A549 (cell line): ENCODE measurements around the gene PGAP3. TPM values are rescaled to one million over a fixed set of nuclear protein-coding genes. Genes with fewer than 3 reads are reported as not detected.
"Not testable (repeated sequence)": the region's sequence is repeated elsewhere in the genome, so short reads cannot be mapped to it uniquely, and the experiment has no call there.

Experiments used
- ATAC-seq, 2 experiments: fragments of 200-7000 bp in 1 of 2; fragments of >200 bp in 1 of 2; cut with Nextera tagmentation in 1 of 2; cut with Tn5 transposase in 1 of 2; 3 replicates each; pipeline versions ENCODE4 v1.8.0 to v1.9.1; 2018 to 2020; ENCODE audit warnings: mild to moderate bottlenecking in 1 of 2, moderate library complexity in 1 of 2
- CTCF ChIA-PET: fragments of 300-600 bp; sonication (Branson Sonifier 250); formaldehyde crosslinking; extraction: SDS; loops from one replicate; lab custom pipeline; 2021; ENCODE audit warnings: antibody characterized with exemption, inconsistent platforms; lab: Yijun Ruan, JAX
- POLR2A ChIA-PET: fragments of 350-600 bp; formaldehyde crosslinking; extraction: SDS; loops from one replicate; lab custom pipeline; 2021; ENCODE audit warnings: antibody characterized with exemption, inconsistent platforms; lab: Yijun Ruan, JAX
- DNase-seq, 2 experiments: peaks; one replicate each; pipeline versions ENCODE4 v3.0.0 to v3.0.0-alpha.2; 2011 to 2016; ENCODE audit warnings: low read depth in 1 of 2, low spot score in 1 of 2
- FAIRE-seq: peaks from 2 replicates; lab custom pipeline; 2011; peaks lifted over from hg19 to GRCh38; lab: Jason Lieb, UNC
- H3K27ac ChIP-seq, 2 experiments: fragments of >200 bp; sonication (Bioruptor Twin); formaldehyde crosslinking; 3 replicates each; pipeline ENCODE4 v1.5.1; 2016 to 2017
- H3K4me1 ChIP-seq: fragments of >200 bp; sonication (Bioruptor Twin); formaldehyde crosslinking; 3 replicates; pipeline ENCODE4 v1.6.1; 2016
- H3K4me2 ChIP-seq: fragments of >200 bp; sonication (Bioruptor Twin); formaldehyde crosslinking; 3 replicates; pipeline ENCODE4 v1.6.1; 2016
- H3K4me3 ChIP-seq: fragments of >200 bp; sonication (Bioruptor Twin); formaldehyde crosslinking; 3 replicates; pipeline ENCODE4 v1.5.1; 2016
- H3K9me3 ChIP-seq: fragments of >200 bp; sonication (Bioruptor Twin); formaldehyde crosslinking; 3 replicates; pipeline ENCODE4 v1.6.1; 2016
- CBX2 ChIP-seq: fragments of 200-600 bp; sonication (generic); IDR thresholded peaks from 2 replicates; pipeline ENCODE4 v1.6.1; 2016; ENCODE audit warnings: low read depth, mild to moderate bottlenecking, borderline replicate concordance
- CBX8 ChIP-seq: fragments of 200-600 bp; sonication (generic); IDR thresholded peaks from 2 replicates; pipeline ENCODE4 v1.6.1; 2016
- CHD4 ChIP-seq: fragments of 200-600 bp; sonication (generic); IDR thresholded peaks from 2 replicates; pipeline ENCODE4 v1.6.1; 2016; ENCODE audit warnings: antibody characterized with exemption, mild to moderate bottlenecking, borderline replicate concordance
- EHF ChIP-seq: fragments of 250-450 bp; sonication (Bioruptor Pico); IDR thresholded peaks from 2 replicates; pipeline ENCODE4 v1.5.0; 2020; ENCODE audit warnings: mild to moderate bottlenecking
- EHMT2 ChIP-seq: fragments of 200-600 bp; sonication (generic); IDR thresholded peaks from 2 replicates; pipeline ENCODE4 v1.6.1; 2016; ENCODE audit warnings: antibody characterized with exemption, low read depth, mild to moderate bottlenecking, moderate library complexity
- EP300 ChIP-seq, 2 experiments: fragments of >200 bp; sonication (Bioruptor Twin); formaldehyde crosslinking; IDR thresholded peaks; 2 replicates in 1 of 2; 3 replicates in 1 of 2; pipeline ENCODE4 v1.6.1; 2016 to 2017
- FOSB ChIP-seq: fragments of 250-450 bp; sonication (Bioruptor Pico); IDR thresholded peaks from 2 replicates; pipeline ENCODE4 v1.5.0; 2020; ENCODE audit warnings: mild to moderate bottlenecking, moderate library complexity
- GATA3 ChIP-seq: IDR thresholded peaks from 2 replicates; pipeline ENCODE4 v1.6.1; 2012; ENCODE audit warnings: borderline replicate concordance
- HDAC2 ChIP-seq: fragments of 200-600 bp; sonication (generic); IDR thresholded peaks from 2 replicates; pipeline ENCODE4 v1.6.1; 2016
- HEYL ChIP-seq: fragments of 250-450 bp; sonication (Bioruptor Pico); IDR thresholded peaks from 2 replicates; pipeline ENCODE4 v1.8.0; 2021; ENCODE audit warnings: mild to moderate bottlenecking, moderate library complexity
- JUN ChIP-seq, 2 experiments: fragments of >200 bp; sonication (Bioruptor Twin); formaldehyde crosslinking; IDR thresholded peaks; 2 replicates in 1 of 2; 3 replicates in 1 of 2; pipeline ENCODE4 v1.6.1; 2016 to 2017
- KDM1A ChIP-seq: fragments of 200-600 bp; sonication (generic); IDR thresholded peaks from 2 replicates; pipeline ENCODE4 v1.6.1; 2016; ENCODE audit warnings: low read depth, mild to moderate bottlenecking
- KDM5A ChIP-seq: fragments of 200-600 bp; sonication (generic); IDR thresholded peaks from 2 replicates; pipeline ENCODE4 v1.6.1; 2016; ENCODE audit warnings: antibody characterized with exemption, mild to moderate bottlenecking
- MYC ChIP-seq: IDR thresholded peaks from 2 replicates; pipeline ENCODE4 v1.6.1; 2012; ENCODE audit warnings: mild to moderate bottlenecking, inconsistent platforms, low read length, improper control_type of control experiment, borderline replicate concordance
- NPAS2 ChIP-seq: fragments of 250-450 bp; sonication (Bioruptor Pico); IDR thresholded peaks from 2 replicates; pipeline ENCODE4 v1.8.0; 2022; ENCODE audit warnings: mild to moderate bottlenecking, moderate library complexity, borderline replicate concordance
- POLR2AphosphoS2 ChIP-seq: conservative IDR thresholded peaks from 2 replicates; pipeline ENCODE4 v1.6.1; 2012; ENCODE audit warnings: low read length, improper control_type of control experiment, inconsistent platforms
- RCOR1 ChIP-seq: fragments of 150-350 bp; IDR thresholded peaks from 2 replicates; pipeline ENCODE4 v1.6.1; 2014; ENCODE audit warnings: antibody characterized with exemption, low read length, low read depth
- RFX5 ChIP-seq: fragments of 450-650 bp; IDR thresholded peaks from 2 replicates; pipeline ENCODE4 v1.7.1; 2014; ENCODE audit warnings: antibody characterized with exemption, mild to moderate bottlenecking, moderate library complexity
- SREBF2 ChIP-seq: fragments of 450-650 bp; IDR thresholded peaks from 2 replicates; pipeline ENCODE4 v1.6.1; 2014; ENCODE audit warnings: mild to moderate bottlenecking, moderate library complexity
- TFCP2L1 ChIP-seq: fragments of 250-450 bp; sonication (Bioruptor Pico); IDR thresholded peaks from 2 replicates; pipeline ENCODE4 v1.5.0; 2021; ENCODE audit warnings: mild to moderate bottlenecking
- TP53 ChIP-seq: fragments of 250-450 bp; sonication (Bioruptor Pico); IDR thresholded peaks from 2 replicates; pipeline ENCODE4 v1.5.0; 2021; ENCODE audit warnings: mild to moderate bottlenecking, moderate library complexity
- ZC3H11A ChIP-seq: fragments of 450-650 bp; IDR thresholded peaks from 2 replicates; pipeline ENCODE4 v1.6.1; 2014; ENCODE audit warnings: antibody characterized with exemption, mild to moderate bottlenecking
- ZFP36 ChIP-seq: fragments of 450-650 bp; IDR thresholded peaks from 2 replicates; pipeline ENCODE4 v1.6.1; 2014; ENCODE audit warnings: borderline replicate concordance; ENCODE audit not compliant: partially characterized antibody
- ZNF302 ChIP-seq: fragments of 250-450 bp; sonication (Bioruptor Pico); IDR thresholded peaks from 2 replicates; pipeline ENCODE4 v1.9.0; 2021; ENCODE audit warnings: inconsistent platforms, mild to moderate bottlenecking, moderate library complexity
- ZSCAN20 ChIP-seq: fragments of 250-450 bp; sonication (Bioruptor Pico); IDR thresholded peaks from 2 replicates; pipeline ENCODE4 v1.8.0; 2022; ENCODE audit warnings: mild to moderate bottlenecking, moderate library complexity
- WGBS: methylation state at CpG from one replicate; pipeline ENCODE4 v1.1.6; 2017; ENCODE audit errors: missing lambda C conversion rate; 5-methylcytosine and 5-hydroxymethylcytosine counted together
- polyA plus RNA-seq, 4 experiments: library from polyadenylated mRNA; depleted of rRNA in 3 of 4; stranded (reverse); fragments of >200 nt; fragmentation: RNase III in 1 of 4; extraction: RNeasy Plus Mini Kit Qiagen cat#74134 plus additional on column Dnase treatment in 1 of 4; gene quantifications; 2 replicates in 3 of 4; 3 replicates in 1 of 4; pipeline ENCODE4 v1.2.3, GENCODE V29; 2011 to 2017
- TF ChIP-seq, protein P1 (sequence below): fragments of >200 bp; sonication (Bioruptor Twin); formaldehyde crosslinking; IDR thresholded peaks from 3 replicates; pipeline ENCODE4 v1.6.1; 2016
- TF ChIP-seq, protein P2 (sequence below): IDR thresholded peaks from 2 replicates; pipeline ENCODE4 v1.6.1; 2012
- TF ChIP-seq, protein P3 (sequence below): fragments of 450-650 bp; IDR thresholded peaks from 2 replicates; pipeline ENCODE4 v1.6.1; 2014; ENCODE audit warnings: antibody characterized with exemption
- TF ChIP-seq, protein P4 (sequence below): fragments of 250-450 bp; sonication (Bioruptor Pico); IDR thresholded peaks from 2 replicates; pipeline ENCODE4 v1.5.0; 2021; ENCODE audit warnings: mild to moderate bottlenecking, moderate library complexity, borderline replicate concordance

PGAP3 gene
- polyA plus RNA-seq, 2 of the 4 experiments (the other 2 are of a cell fraction), result 7.3 to 8.5 TPM

DNA sequence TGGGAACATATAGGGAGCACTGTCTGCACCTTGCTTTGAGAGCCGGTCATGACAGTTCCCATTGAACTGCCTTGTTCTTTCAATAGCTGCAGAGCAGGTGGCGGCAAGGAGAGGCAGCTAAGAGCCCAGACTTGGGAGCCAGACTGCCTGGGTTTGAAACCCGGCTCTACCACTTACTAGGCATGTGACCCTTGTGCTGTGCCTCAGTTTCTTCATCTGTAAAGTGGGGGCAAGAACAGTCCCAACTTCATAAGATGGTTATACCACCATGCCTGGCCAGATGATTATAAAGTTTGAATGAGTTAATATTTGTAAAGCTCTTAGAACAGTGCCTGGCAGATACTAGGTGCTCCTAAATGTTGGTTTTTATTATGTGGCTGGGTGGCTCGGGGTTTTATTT lies 26.4 kb upstream of the PGAP3 start:
- no peak for FAIRE-seq
- no peak overlapping the region for H3K4me3 ChIP-seq
- CTCF ChIA-PET, result interaction anchor here (0.6 to 4.2 kb wide), 10 partner anchors 11 to 167 kb away, joined by 3 to 46 read pairs (median 4); partner anchors contain the start of genes ERBB2, MIEN1, PNMT and TCAP
- no peaks in the 10 kb centered on the region for H3K4me1 ChIP-seq
- 89% methylated on average over 4 of the region's 4 CpGs for WGBS
- no peaks in the 10 kb centered on the region for H3K9me3 ChIP-seq
- no peak overlapping the region for H3K27ac ChIP-seq
- DNase-seq, result no peak
- TF ChIP-seq CBX8 (no peak), ZSCAN20 (CRISPR knock-in tag) (no peak), ZNF302 (CRISPR knock-in tag) (no peak), CBX2 (no peak), POLR2AphosphoS2 (no peak), RFX5 (no peak), SREBF2 (no peak), CHD4 (no peak)
- TF ChIP-seq, protein P1, sequence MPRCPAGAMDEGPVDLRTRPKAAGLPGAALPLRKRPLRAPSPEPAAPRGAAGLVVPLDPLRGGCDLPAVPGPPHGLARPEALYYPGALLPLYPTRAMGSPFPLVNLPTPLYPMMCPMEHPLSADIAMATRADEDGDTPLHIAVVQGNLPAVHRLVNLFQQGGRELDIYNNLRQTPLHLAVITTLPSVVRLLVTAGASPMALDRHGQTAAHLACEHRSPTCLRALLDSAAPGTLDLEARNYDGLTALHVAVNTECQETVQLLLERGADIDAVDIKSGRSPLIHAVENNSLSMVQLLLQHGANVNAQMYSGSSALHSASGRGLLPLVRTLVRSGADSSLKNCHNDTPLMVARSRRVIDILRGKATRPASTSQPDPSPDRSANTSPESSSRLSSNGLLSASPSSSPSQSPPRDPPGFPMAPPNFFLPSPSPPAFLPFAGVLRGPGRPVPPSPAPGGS, result no peak
- TF ChIP-seq, protein P2, sequence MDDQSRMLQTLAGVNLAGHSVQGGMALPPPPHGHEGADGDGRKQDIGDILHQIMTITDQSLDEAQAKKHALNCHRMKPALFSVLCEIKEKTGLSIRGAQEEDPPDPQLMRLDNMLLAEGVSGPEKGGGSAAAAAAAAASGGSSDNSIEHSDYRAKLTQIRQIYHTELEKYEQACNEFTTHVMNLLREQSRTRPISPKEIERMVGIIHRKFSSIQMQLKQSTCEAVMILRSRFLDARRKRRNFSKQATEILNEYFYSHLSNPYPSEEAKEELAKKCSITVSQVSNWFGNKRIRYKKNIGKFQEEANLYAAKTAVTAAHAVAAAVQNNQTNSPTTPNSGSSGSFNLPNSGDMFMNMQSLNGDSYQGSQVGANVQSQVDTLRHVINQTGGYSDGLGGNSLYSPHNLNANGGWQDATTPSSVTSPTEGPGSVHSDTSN, result no peak
- TF ChIP-seq, protein P3, sequence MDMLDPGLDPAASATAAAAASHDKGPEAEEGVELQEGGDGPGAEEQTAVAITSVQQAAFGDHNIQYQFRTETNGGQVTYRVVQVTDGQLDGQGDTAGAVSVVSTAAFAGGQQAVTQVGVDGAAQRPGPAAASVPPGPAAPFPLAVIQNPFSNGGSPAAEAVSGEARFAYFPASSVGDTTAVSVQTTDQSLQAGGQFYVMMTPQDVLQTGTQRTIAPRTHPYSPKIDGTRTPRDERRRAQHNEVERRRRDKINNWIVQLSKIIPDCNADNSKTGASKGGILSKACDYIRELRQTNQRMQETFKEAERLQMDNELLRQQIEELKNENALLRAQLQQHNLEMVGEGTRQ, result no peak
- TF ChIP-seq, all 56 proteins: peak for 0
- no peak for ATAC-seq
- no peak overlapping the region for H3K4me2 ChIP-seq
- POLR2A ChIA-PET, result no interaction called here

DNA sequence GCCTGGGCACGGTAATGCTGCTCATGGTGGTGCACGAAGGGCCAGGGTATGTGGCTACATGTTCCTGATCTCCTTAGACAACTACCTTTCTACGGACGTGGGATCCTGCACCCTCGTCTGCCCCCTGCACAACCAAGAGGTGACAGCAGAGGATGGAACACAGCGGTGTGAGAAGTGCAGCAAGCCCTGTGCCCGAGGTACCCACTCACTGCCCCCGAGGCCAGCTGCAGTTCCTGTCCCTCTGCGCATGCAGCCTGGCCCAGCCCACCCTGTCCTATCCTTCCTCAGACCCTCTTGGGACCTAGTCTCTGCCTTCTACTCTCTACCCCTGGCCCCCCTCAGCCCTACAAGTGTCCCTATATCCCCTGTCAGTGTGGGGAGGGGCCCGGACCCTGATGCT lies 24.0 kb upstream of the PGAP3 start:
- DNase-seq (no peak), ATAC-seq (no peak), FAIRE-seq (no peak)
- H3K4me3 ChIP-seq, result no peak overlapping the region
- no peak overlapping the region for H3K27ac ChIP-seq
- no peak overlapping the region for H3K4me2 ChIP-seq
- CTCF ChIA-PET, result interaction anchor here (3.0 kb wide), 1 partner anchor 18 kb away, joined by 12 read pairs; the partner anchor contains the start of gene MIEN1
- POLR2A ChIA-PET, result no interaction called here
- no peaks in the 10 kb centered on the region for H3K9me3 ChIP-seq
- no peak for TF ChIP-seq ZC3H11A
- TF ChIP-seq RCOR1, result no peak
- TF ChIP-seq MYC, result no peak
- TF ChIP-seq EP300 (IDR thresholded peaks at IDR 0.05), result no peak
- no peak for TF ChIP-seq TFCP2L1 (CRISPR knock-in tag)
- TF ChIP-seq TP53 (CRISPR knock-in tag), result no peak
- TF ChIP-seq NPAS2, result no peak
- TF ChIP-seq JUN (IDR thresholded peaks at IDR 0.05), result no peak
- no peak for TF ChIP-seq HEYL (CRISPR knock-in tag)
- TF ChIP-seq KDM5A, result no peak
- TF ChIP-seq, protein P4, sequence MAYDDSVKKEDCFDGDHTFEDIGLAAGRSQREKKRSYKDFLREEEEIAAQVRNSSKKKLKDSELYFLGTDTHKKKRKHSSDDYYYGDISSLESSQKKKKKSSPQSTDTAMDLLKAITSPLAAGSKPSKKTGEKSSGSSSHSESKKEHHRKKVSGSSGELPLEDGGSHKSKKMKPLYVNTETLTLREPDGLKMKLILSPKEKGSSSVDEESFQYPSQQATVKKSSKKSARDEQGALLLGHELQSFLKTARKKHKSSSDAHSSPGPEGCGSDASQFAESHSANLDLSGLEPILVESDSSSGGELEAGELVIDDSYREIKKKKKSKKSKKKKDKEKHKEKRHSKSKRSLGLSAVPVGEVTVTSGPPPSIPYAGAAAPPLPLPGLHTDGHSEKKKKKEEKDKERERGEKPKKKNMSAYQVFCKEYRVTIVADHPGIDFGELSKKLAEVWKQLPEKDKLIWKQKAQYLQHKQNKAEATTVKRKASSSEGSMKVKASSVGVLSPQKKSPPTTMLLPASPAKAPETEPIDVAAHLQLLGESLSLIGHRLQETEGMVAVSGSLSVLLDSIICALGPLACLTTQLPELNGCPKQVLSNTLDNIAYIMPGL (CRISPR knock-in tag), result no peak
- TF ChIP-seq SREBF2, result no peak
- TF ChIP-seq FOSB, result no peak
- TF ChIP-seq GATA3, result no peak
- no peak for TF ChIP-seq HDAC2
- no peak for TF ChIP-seq EHF (CRISPR knock-in tag)
- TF ChIP-seq ZSCAN20 (CRISPR knock-in tag), result no peak
- TF ChIP-seq EHMT2, result no peak
- TF ChIP-seq ZFP36, result no peak
- TF ChIP-seq KDM1A, result no peak
- no peaks in the 10 kb centered on the region for H3K4me1 ChIP-seq
- WGBS, result 90% methylated on average over 10 of the region's 10 CpGs

DNA sequence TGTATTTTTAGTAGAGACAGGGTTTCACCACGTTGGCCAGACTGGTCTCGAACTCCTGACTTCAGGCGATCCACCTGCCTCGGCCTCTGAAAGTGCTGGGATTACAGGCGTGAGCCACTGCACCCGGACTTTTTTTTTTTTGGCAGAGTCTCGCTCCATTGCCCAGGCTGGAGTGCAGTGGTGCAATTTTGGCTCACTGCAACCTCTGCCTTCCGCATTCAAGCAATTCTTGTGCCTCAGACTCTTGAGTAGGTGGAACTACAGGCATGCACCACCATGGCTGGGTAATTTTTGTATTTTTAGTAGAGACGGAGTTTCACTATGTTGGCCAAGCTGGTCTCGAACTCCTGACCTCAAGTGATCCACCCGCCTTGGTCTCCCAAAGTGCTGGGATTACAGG lies 23.2 kb upstream of the PGAP3 start:
- not testable (repeated sequence) for H3K4me3 ChIP-seq, H3K27ac ChIP-seq, ATAC-seq, H3K9me3 ChIP-seq, FAIRE-seq, DNase-seq, H3K4me2 ChIP-seq, H3K4me1 ChIP-seq
- CTCF ChIA-PET, result interaction anchor here (0.6 to 3.0 kb wide), 8 partner anchors 8 to 89 kb away, joined by 3 to 12 read pairs (median 4); partner anchors contain the start of genes ERBB2, MIEN1 and TCAP
- POLR2A ChIA-PET, result interaction anchor here (1.1 to 1.5 kb wide), 2 partner anchors 11 to 19 kb away, joined by 3 to 5 read pairs; partner anchors contain the start of genes ERBB2 and MIEN1
- WGBS, result 92% methylated on average over 11 of the region's 11 CpGs
